Activated T-helper 1 cell treated with anti-CD3 and anti-CD28 coated beads, Interleukin-12 subunit alpha, Interleukin-12 subunit beta, Interleukin-2, Interleukin-4 antibody, amounts not matched to agents 30 ng/mL and 10 ng/mL and 1 ng/mL, durations not matched to agents 14 hours and 24 hours and 36 hours (primary cell): ENCODE measurements around the gene MUC4. TPM values are rescaled to one million over a fixed set of nuclear protein-coding genes. Genes with fewer than 3 reads are reported as not detected.
"Not testable (repeated sequence)": the region's sequence is repeated elsewhere in the genome, so short reads cannot be mapped to it uniquely, and the experiment has no call there.

Experiments
- DNase-seq: peaks from one replicate; pipeline ENCODE4 v3.0.0; 2021; ENCODE audit warnings: low spot score
- H3K27ac Mint-ChIP-seq: one replicate; pipeline ENCODE4 v1.8.0; 2021; ENCODE audit warnings: mild to moderate bottlenecking, mixed read lengths
- H3K27me3 Mint-ChIP-seq: one replicate; pipeline ENCODE4 v1.8.0; 2022; ENCODE audit warnings: mild to moderate bottlenecking, moderate library complexity, mixed read lengths; ENCODE audit not compliant: insufficient read depth
- H3K36me3 Mint-ChIP-seq: one replicate; pipeline ENCODE4 v1.8.0; 2021; ENCODE audit warnings: low read depth, mixed read lengths
- H3K4me1 Mint-ChIP-seq: one replicate; pipeline ENCODE4 v1.8.0; 2021; ENCODE audit warnings: low read depth, mixed read lengths
- H3K4me3 Mint-ChIP-seq: one replicate; pipeline ENCODE4 v1.8.0; 2021; ENCODE audit warnings: mild to moderate bottlenecking, moderate library complexity, mixed read lengths
- H3K9me3 Mint-ChIP-seq: one replicate; pipeline ENCODE4 v1.8.0; 2021; ENCODE audit warnings: mixed read lengths
- intact Hi-C: fragments of 100-400 bp; cut with micrococcal nuclease; formaldehyde crosslinking; loops from one replicate; pipeline ENCODE4 v1.15.1; 2024
- total RNA-seq: library from RNA; stranded (reverse); gene quantifications from 2 replicates; pipeline ENCODE4 v1.2.3, GENCODE V29; 2022

MUC4 gene
- total RNA-seq, 1 donor from 2014 or later = 2.4 TPM

- Mint-ChIP-seq H3K4me3 (no peak overlapping the region), H3K27me3 (peaks cover 16% of the 10 kb centered on the region), H3K27ac (no peak overlapping the region), H3K36me3 (no peaks in the 10 kb centered on the region), H3K4me1 (peaks cover 20% of the 10 kb centered on the region), H3K9me3 (no peaks in the 10 kb centered on the region)
- DNase-seq = no peak
- intact Hi-C loops = no loop called here
These were observed 56.3 kb downstream of the MUC4 start for GRCh38 chr3:195755391-195755790.

GRCh38 chr3:195754906-195755305 lies 56.8 kb downstream of the MUC4 start:
- Mint-ChIP-seq H3K4me1 (peaks cover 20% of the 10 kb centered on the region), H3K4me3 (no peak overlapping the region), H3K9me3 (no peaks in the 10 kb centered on the region), H3K27ac (no peak overlapping the region), H3K27me3 (peaks cover 12% of the 10 kb centered on the region), H3K36me3 (no peaks in the 10 kb centered on the region)
- DNase-seq = no peak
- intact Hi-C loops = no loop called here

- Mint-ChIP-seq H3K4me3 (no peak overlapping the region), H3K36me3 (no peaks in the 10 kb centered on the region), H3K27me3 (peaks cover 11% of the 10 kb centered on the region), H3K9me3 (no peaks in the 10 kb centered on the region), H3K4me1 (peaks cover 22% of the 10 kb centered on the region), H3K27ac (no peak overlapping the region)
- no peak for DNase-seq
- intact Hi-C loops = no loop called here
These were observed 57.6 kb downstream of the MUC4 start for GRCh38 chr3:195754141-195754540.

- no peaks in the 10 kb centered on the region for H3K36me3 Mint-ChIP-seq
- H3K27me3 Mint-ChIP-seq = peaks cover 6% of the 10 kb centered on the region
- H3K9me3 Mint-ChIP-seq = no peaks in the 10 kb centered on the region
- intact Hi-C loops = no loop called here
- H3K4me1 Mint-ChIP-seq = peaks cover 27% of the 10 kb centered on the region
- no peak for DNase-seq
- H3K4me3 Mint-ChIP-seq = no peak overlapping the region
- no peak overlapping the region for H3K27ac Mint-ChIP-seq
These were observed 58.1 kb downstream of the MUC4 start for GRCh38 chr3:195753581-195753980.

- no peak overlapping the region for H3K4me3 Mint-ChIP-seq
- H3K27ac Mint-ChIP-seq = no peak overlapping the region
- no peaks in the 10 kb centered on the region for H3K36me3 Mint-ChIP-seq
- no peak for DNase-seq
- intact Hi-C loops = no loop called here
- peaks cover 27% of the 10 kb centered on the region for H3K4me1 Mint-ChIP-seq
- peaks cover 2% of the 10 kb centered on the region for H3K27me3 Mint-ChIP-seq
- H3K9me3 Mint-ChIP-seq = no peaks in the 10 kb centered on the region
These were observed 59.0 kb downstream of the MUC4 start for GRCh38 chr3:195752546-195753331.

GRCh38 chr3:195752066-195752465 lies 59.7 kb downstream of the MUC4 start:
- no peak for DNase-seq
- Mint-ChIP-seq H3K36me3 (no peaks in the 10 kb centered on the region), H3K9me3 (no peaks in the 10 kb centered on the region), H3K27ac (no peak overlapping the region), H3K4me3 (no peak overlapping the region), H3K27me3 (no peaks in the 10 kb centered on the region), H3K4me1 (peaks cover 25% of the 10 kb centered on the region)
- intact Hi-C loops = no loop called here

GRCh38 chr3:195751560-195751959 lies 60.2 kb downstream of the MUC4 start:
- DNase-seq = no peak
- no peaks in the 10 kb centered on the region for H3K36me3 Mint-ChIP-seq
- H3K4me1 Mint-ChIP-seq = peaks cover 23% of the 10 kb centered on the region
- H3K27ac Mint-ChIP-seq = no peak overlapping the region
- intact Hi-C loops = no loop called here
- no peak overlapping the region for H3K4me3 Mint-ChIP-seq
- no peaks in the 10 kb centered on the region for H3K9me3 Mint-ChIP-seq
- no peaks in the 10 kb centered on the region for H3K27me3 Mint-ChIP-seq

- Mint-ChIP-seq H3K4me3 (no peak overlapping the region), H3K36me3 (no peaks in the 10 kb centered on the region), H3K27ac (no peak overlapping the region)
These were observed 60.8 kb downstream of the MUC4 start for GRCh38 chr3:195750797-195751520.

GRCh38 chr3:195749101-195749500 lies 62.6 kb downstream of the MUC4 start:
- H3K4me3 Mint-ChIP-seq, DNase-seq, H3K36me3 Mint-ChIP-seq, H3K27me3 Mint-ChIP-seq, H3K9me3 Mint-ChIP-seq: not testable (repeated sequence)
- Mint-ChIP-seq H3K4me1 (peaks cover 14% of the 10 kb centered on the region), H3K27ac (peak overlapping the region; percentile 36)
- intact Hi-C loops = loop anchor here (2.0 to 5.0 kb wide), 4 partner anchors 102 to 243 kb away; partner anchors contain the start of gene TNK2

More at GRCh38 chr3:195750797-195751520, 60.8 kb downstream of the MUC4 start:
- H3K27me3 Mint-ChIP-seq = no peaks in the 10 kb centered on the region
- no peak for DNase-seq
- H3K9me3 Mint-ChIP-seq = no peaks in the 10 kb centered on the region
- intact Hi-C loops = no loop called here
- H3K4me1 Mint-ChIP-seq = peaks cover 18% of the 10 kb centered on the region

- Mint-ChIP-seq H3K4me1 (peaks cover 14% of the 10 kb centered on the region), H3K27ac (peak overlapping the region; percentile 36), H3K27me3 (peaks cover 2% of the 10 kb centered on the region), H3K36me3 (no peaks in the 10 kb centered on the region), H3K9me3 (no peaks in the 10 kb centered on the region), H3K4me3 (peak overlapping the region; percentile 1)
- DNase-seq = no peak
- intact Hi-C loops = loop anchor here (2.0 to 5.0 kb wide), 4 partner anchors 102 to 244 kb away; partner anchors contain the start of gene TNK2
These were observed 63.1 kb downstream of the MUC4 start for GRCh38 chr3:195748661-195749060.

- Mint-ChIP-seq H3K9me3 (no peaks in the 10 kb centered on the region), H3K4me1 (peaks cover 14% of the 10 kb centered on the region), H3K36me3 (no peaks in the 10 kb centered on the region), H3K4me3 (no peak overlapping the region), H3K27ac (peak overlapping the region; percentile 7), H3K27me3 (peaks cover 7% of the 10 kb centered on the region)
- intact Hi-C loops = loop anchor here (5.0 kb wide), 2 partner anchors 161 to 246 kb away; partner anchors contain the start of gene TNK2
- DNase-seq = no peak
These were observed 65.0 kb downstream of the MUC4 start for GRCh38 chr3:195746751-195747150.

GRCh38 chr3:195746346-195746745 lies 65.4 kb downstream of the MUC4 start:
- H3K9me3 Mint-ChIP-seq = no peaks in the 10 kb centered on the region

GRCh38 chr3:195744437-195744836 lies 67.3 kb downstream of the MUC4 start:
- Mint-ChIP-seq H3K36me3 (no peaks in the 10 kb centered on the region), H3K4me1 (peaks cover 14% of the 10 kb centered on the region), H3K27ac (no peak overlapping the region), H3K9me3 (no peaks in the 10 kb centered on the region), H3K27me3 (peaks cover 9% of the 10 kb centered on the region), H3K4me3 (no peak overlapping the region)
- no peak for DNase-seq
- intact Hi-C loops = loop anchor here (1.0 kb wide), 1 partner anchor 14 kb away; no protein-coding TSS in a partner anchor

More at GRCh38 chr3:195746346-195746745, 65.4 kb downstream of the MUC4 start:
- Mint-ChIP-seq H3K4me1 (peaks cover 14% of the 10 kb centered on the region), H3K27me3 (peaks cover 9% of the 10 kb centered on the region), H3K36me3 (no peaks in the 10 kb centered on the region), H3K4me3 (no peak overlapping the region), H3K27ac (peak overlapping the region; percentile 42)
- no peak for DNase-seq
- intact Hi-C loops = loop anchor here (5.0 kb wide), 2 partner anchors 161 to 246 kb away; partner anchors contain the start of gene TNK2
